Activated CD4-positive, alpha-beta memory T cell treated with anti-CD3 and anti-CD28 coated beads, Interleukin-2, amount 10 ng/mL, durations not matched to agents 7 days and 5 days (primary cell): Measurements from ENCODE around the gene PRL. TPM values are rescaled to one million over a fixed set of nuclear protein-coding genes. Genes with fewer than 3 reads are reported as not detected.

Experiments used
- CTCF ChIA-PET: fragments of 350-600 bp; sonication (Branson Sonifier 250); formaldehyde crosslinking; loops from one replicate; lab custom pipeline; 2021; ENCODE audit warnings: antibody characterized with exemption, inconsistent platforms; lab: Charles Lee
- POLR2A ChIA-PET: fragments of 350-600 bp; sonication (Branson Sonifier 250); formaldehyde crosslinking; loops from one replicate; lab custom pipeline; 2021; ENCODE audit warnings: antibody characterized with exemption; lab: Charles Lee
- DNase-seq: peaks from one replicate; pipeline ENCODE4 v3.0.0-alpha.2; 2020
- H3K27ac Mint-ChIP-seq: one replicate; pipeline ENCODE4 v1.8.0; 2021; ENCODE audit warnings: mild to moderate bottlenecking, mixed read lengths
- H3K27me3 Mint-ChIP-seq: one replicate; pipeline ENCODE4 v1.8.0; 2021; ENCODE audit warnings: mixed read lengths
- H3K36me3 Mint-ChIP-seq: one replicate; pipeline ENCODE4 v1.8.0; 2021; ENCODE audit warnings: low read depth, mixed read lengths
- H3K4me1 Mint-ChIP-seq: one replicate; pipeline ENCODE4 v1.8.0; 2021; ENCODE audit warnings: mixed read lengths
- H3K4me3 Mint-ChIP-seq: one replicate; pipeline ENCODE4 v1.8.0; 2021; ENCODE audit warnings: mild to moderate bottlenecking, mixed read lengths
- H3K9me3 Mint-ChIP-seq: one replicate; pipeline ENCODE4 v1.8.0; 2021; ENCODE audit warnings: mixed read lengths
- total RNA-seq, 2 experiments: library from RNA; stranded (reverse); gene quantifications; one replicate each; pipeline ENCODE4 v1.2.3, GENCODE V29; 2021

PRL gene
- total RNA-seq, 2 experiments from 2014 or later, result not detected

- Mint-ChIP-seq H3K4me1 (no peaks in the 10 kb centered on the region), H3K27ac (no peak overlapping the region), H3K27me3 (no peaks in the 10 kb centered on the region), H3K4me3 (no peak overlapping the region), H3K36me3 (no peaks in the 10 kb centered on the region), H3K9me3 (peaks cover 9% of the 10 kb centered on the region)
- CTCF ChIA-PET, result no interaction called here
- POLR2A ChIA-PET, result no interaction called here
- no peak for DNase-seq
These were observed 15.3 kb downstream of the PRL start for GRCh38 chr6:22281341-22282085.

- H3K36me3 Mint-ChIP-seq, result no peaks in the 10 kb centered on the region
- DNase-seq, result no peak
- no peaks in the 10 kb centered on the region for H3K27me3 Mint-ChIP-seq
- H3K4me1 Mint-ChIP-seq, result no peaks in the 10 kb centered on the region
- H3K9me3 Mint-ChIP-seq, result peaks cover 9% of the 10 kb centered on the region
- ChIA-PET POLR2A (no interaction called here), CTCF (no interaction called here)
- no peak overlapping the region for H3K4me3 Mint-ChIP-seq
- no peak overlapping the region for H3K27ac Mint-ChIP-seq
These were observed 17.4 kb downstream of the PRL start for GRCh38 chr6:22279427-22279826.

DNA sequence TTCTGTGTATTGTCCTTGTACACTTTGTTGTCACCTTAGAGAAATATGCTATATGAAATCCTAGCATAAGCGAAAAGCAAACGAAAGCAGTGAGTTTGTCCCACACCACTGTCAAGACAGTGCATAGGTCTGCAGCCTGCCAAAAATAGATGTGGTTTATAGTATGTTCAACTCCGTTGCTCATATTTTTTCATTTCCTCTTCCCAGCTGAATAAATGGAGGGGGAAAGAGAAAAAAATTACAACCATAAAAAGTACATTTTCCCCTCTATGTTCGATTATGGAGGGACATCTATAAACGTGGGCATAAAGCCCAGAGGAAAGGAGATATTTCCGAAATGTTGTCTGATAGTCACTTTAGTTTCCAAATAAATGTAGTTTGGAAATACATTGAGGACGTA lies 25.8 kb downstream of the PRL start:
- Mint-ChIP-seq H3K4me3 (no peak overlapping the region), H3K27me3 (no peaks in the 10 kb centered on the region), H3K9me3 (peaks cover 6% of the 10 kb centered on the region), H3K36me3 (no peaks in the 10 kb centered on the region), H3K27ac (no peak overlapping the region), H3K4me1 (no peaks in the 10 kb centered on the region)
- ChIA-PET CTCF (no interaction called here), POLR2A (no interaction called here)
- no peak for DNase-seq

DNA sequence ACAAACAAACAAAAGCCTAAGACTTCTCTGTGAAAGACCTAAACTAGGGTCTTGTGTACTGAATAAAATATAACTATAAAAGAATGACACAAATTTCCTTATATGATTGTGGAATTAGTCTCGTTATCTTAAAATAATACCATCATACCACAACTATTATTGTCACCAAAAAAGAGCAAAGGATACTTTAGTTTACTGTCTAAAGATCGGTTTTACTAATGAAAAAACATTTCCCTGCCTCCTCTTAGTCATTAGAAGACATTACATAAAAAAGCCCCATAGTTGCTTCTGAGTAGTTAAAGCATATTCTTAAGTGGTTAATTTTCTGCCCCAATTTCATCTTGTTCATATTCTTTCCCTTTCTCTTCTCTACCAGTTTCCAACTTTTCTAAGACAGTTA lies 33.1 kb downstream of the PRL start:
- H3K27me3 Mint-ChIP-seq, result no peaks in the 10 kb centered on the region
- ChIA-PET POLR2A (no interaction called here), CTCF (no interaction called here)
- no peaks in the 10 kb centered on the region for H3K4me1 Mint-ChIP-seq
- peaks cover 3% of the 10 kb centered on the region for H3K9me3 Mint-ChIP-seq
- no peak overlapping the region for H3K4me3 Mint-ChIP-seq
- no peaks in the 10 kb centered on the region for H3K36me3 Mint-ChIP-seq
- DNase-seq, result no peak
- no peak overlapping the region for H3K27ac Mint-ChIP-seq

- H3K27me3 Mint-ChIP-seq, result no peaks in the 10 kb centered on the region
- peaks cover 2% of the 10 kb centered on the region for H3K9me3 Mint-ChIP-seq
- H3K27ac Mint-ChIP-seq, result no peak overlapping the region
- DNase-seq, result no peak
- H3K36me3 Mint-ChIP-seq, result no peaks in the 10 kb centered on the region
- POLR2A ChIA-PET, result no interaction called here
- CTCF ChIA-PET, result no interaction called here
- H3K4me1 Mint-ChIP-seq, result no peaks in the 10 kb centered on the region
- no peak overlapping the region for H3K4me3 Mint-ChIP-seq
These were observed 42.0 kb downstream of the PRL start for GRCh38 chr6:22254886-22255285.

DNA sequence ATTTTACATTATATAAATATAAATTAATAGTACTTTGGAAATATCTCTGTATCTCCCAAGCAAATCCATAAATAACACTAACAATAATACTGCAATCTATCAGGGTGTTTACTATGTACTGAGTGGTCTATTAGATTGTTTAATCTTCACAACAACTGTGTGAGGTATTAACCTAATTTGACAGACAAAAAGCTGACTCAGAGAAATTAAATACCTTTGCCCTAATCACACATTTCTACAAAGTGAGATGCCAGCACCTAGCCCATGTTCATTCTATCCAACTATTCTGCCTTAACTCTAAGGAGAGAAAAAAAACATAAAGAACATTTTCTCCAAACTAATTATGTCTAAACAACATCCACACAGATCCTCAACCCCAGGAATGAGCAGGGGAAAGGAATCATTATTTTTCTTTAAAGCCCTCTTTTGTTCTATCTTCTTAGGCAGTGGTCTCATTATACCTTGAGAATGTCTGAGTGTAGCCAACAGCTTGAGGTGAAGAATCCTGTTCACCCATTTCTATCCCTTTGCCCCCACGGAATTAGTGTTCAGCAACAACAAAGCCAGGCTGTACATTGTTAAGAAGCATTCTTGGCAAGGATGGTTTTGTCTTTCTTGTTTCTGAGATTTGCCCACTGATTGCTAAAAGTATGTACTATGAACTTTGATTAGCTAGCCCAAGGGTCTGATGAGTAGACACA lies 42.7 kb downstream of the PRL start:
- POLR2A ChIA-PET, result no interaction called here
- no peaks in the 10 kb centered on the region for H3K27me3 Mint-ChIP-seq
- peaks cover 3% of the 10 kb centered on the region for H3K9me3 Mint-ChIP-seq
- CTCF ChIA-PET, result no interaction called here
- H3K27ac Mint-ChIP-seq, result no peak overlapping the region
- no peak for DNase-seq
- H3K36me3 Mint-ChIP-seq, result no peaks in the 10 kb centered on the region
- no peaks in the 10 kb centered on the region for H3K4me1 Mint-ChIP-seq
- H3K4me3 Mint-ChIP-seq, result no peak overlapping the region

DNA sequence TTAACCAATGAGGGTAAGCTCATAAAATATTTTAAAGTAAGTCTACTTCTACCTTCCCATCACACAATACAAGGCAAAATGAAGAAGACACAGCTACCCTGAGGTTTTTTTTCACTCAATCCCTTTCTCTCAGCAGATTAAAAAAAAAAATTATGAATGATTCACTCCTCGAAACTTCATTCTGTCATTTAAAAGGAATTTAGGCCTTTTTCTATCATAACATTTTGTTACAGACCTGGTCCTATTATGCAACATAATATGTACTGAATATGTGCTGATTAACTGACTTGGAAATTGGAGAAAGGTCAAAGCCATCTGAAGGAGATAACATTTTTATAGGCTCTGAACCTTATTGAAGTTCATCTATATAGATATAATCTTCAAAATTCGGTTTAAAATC lies 45.5 kb downstream of the PRL start:
- ChIA-PET POLR2A (no interaction called here), CTCF (no interaction called here)
- H3K9me3 Mint-ChIP-seq, result peaks cover 2% of the 10 kb centered on the region
- no peak overlapping the region for H3K27ac Mint-ChIP-seq
- H3K36me3 Mint-ChIP-seq, result no peaks in the 10 kb centered on the region
- no peaks in the 10 kb centered on the region for H3K4me1 Mint-ChIP-seq
- no peak overlapping the region for H3K4me3 Mint-ChIP-seq
- no peaks in the 10 kb centered on the region for H3K27me3 Mint-ChIP-seq
- DNase-seq, result no peak

GRCh38 chr6:22250486-22250885 lies 46.4 kb downstream of the PRL start:
- DNase-seq, result no peak
- ChIA-PET CTCF (no interaction called here), POLR2A (no interaction called here)
- H3K4me3 Mint-ChIP-seq, result no peak overlapping the region
- no peaks in the 10 kb centered on the region for H3K36me3 Mint-ChIP-seq
- no peaks in the 10 kb centered on the region for H3K27me3 Mint-ChIP-seq
- H3K27ac Mint-ChIP-seq, result no peak overlapping the region
- H3K4me1 Mint-ChIP-seq, result no peaks in the 10 kb centered on the region
- H3K9me3 Mint-ChIP-seq, result peaks cover 2% of the 10 kb centered on the region

- Mint-ChIP-seq H3K9me3 (peaks cover 4% of the 10 kb centered on the region), H3K36me3 (no peaks in the 10 kb centered on the region), H3K27me3 (no peaks in the 10 kb centered on the region), H3K27ac (no peak overlapping the region), H3K4me3 (no peak overlapping the region), H3K4me1 (no peaks in the 10 kb centered on the region)
- no peak for DNase-seq
- POLR2A ChIA-PET, result no interaction called here
- CTCF ChIA-PET, result no interaction called here
These were observed 47.0 kb downstream of the PRL start for GRCh38 chr6:22249711-22250350.

DNA sequence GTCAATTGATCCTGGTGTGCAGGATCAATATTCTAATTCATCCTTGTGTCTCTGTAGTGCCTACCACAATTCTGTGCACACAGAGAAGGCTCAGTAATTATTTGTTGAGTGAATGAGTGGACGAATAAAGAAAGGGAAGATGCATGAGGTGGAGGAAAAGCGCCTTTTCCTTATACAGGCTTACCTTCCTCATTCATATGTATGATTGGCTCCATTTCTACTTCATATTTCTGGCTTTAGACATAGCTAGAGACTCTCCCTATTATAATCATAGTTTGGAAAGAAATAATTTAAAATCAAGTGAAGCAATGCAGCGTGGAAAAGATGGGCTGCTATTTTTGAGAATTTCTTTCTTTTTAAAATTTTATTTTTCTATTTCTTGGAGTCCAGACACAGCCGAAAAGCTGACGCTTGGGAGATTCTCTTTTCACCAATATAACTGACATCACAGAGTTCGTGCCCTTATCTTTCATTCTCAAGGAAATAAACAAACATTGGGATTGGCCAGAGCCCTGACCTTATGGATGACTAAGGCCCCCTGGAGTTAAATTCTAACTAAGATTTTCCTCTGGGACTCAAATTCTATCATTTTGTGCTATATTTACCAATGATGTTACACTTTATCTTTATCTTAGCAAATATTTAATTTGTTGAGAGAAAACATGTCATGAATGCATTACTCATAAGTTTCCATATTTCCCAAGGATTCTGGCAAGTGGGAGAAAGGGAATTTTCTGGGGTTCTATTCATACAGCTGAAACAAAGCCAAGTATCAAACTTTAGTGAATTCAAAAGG lies 48.1 kb downstream of the PRL start:
- POLR2A ChIA-PET, result no interaction called here

DNA sequence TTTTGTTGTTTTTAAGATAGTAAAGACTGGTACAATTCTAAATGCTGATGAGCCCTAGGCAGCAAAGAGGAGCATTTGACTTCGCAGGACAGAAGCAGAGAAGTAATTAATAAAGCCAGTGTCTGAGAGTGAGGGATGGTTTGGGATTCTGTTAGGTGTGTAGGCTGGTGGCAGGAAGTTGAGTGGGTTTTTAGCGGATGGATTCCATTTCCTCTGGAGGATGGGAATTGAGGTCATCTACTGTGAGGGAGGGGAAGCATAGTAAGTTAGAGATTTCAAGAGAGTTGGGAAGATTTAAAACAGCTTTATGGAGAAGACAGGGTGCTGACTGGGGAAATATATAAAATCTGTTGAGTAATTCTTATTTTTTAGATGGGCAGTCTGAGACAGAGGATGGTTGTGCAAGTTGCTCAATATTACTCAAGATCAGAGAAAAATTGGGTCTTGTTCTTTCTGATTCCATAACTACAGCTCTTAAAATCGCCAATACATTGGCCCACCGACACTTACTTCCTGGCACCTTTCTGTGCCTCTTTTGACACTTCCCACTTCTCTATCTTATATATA lies 48.8 kb downstream of the PRL start:
- H3K4me1 Mint-ChIP-seq, result no peaks in the 10 kb centered on the region
- ChIA-PET CTCF (no interaction called here), POLR2A (no interaction called here)
- H3K27me3 Mint-ChIP-seq, result no peaks in the 10 kb centered on the region
- no peak overlapping the region for H3K4me3 Mint-ChIP-seq
- no peak overlapping the region for H3K27ac Mint-ChIP-seq
- H3K36me3 Mint-ChIP-seq, result no peaks in the 10 kb centered on the region
- H3K9me3 Mint-ChIP-seq, result peaks cover 4% of the 10 kb centered on the region
- no peak for DNase-seq

More for the DNA sequence above, 48.1 kb downstream of the PRL start:
- no peak for DNase-seq
- Mint-ChIP-seq H3K27ac (no peak overlapping the region), H3K4me3 (no peak overlapping the region), H3K27me3 (no peaks in the 10 kb centered on the region), H3K4me1 (no peaks in the 10 kb centered on the region), H3K36me3 (no peaks in the 10 kb centered on the region), H3K9me3 (peaks cover 4% of the 10 kb centered on the region)
- CTCF ChIA-PET, result no interaction called here

DNA sequence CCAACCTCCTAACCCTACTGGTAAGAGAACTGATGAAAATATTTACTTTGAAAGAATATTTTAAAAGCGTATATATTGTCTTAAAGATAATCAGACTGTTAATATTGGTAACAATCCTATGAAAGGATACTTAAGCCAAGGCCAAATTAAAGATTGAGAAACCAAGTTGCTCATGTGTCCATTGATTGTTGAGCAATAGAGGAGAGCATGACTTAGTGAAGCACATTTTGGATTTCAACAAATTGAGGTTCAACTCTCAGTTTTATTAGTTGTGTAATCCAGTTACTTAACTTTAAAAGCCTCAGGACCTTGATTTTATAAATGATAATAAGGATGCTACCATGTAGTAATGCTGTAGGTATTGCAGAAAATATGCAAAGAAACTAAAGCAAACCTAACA lies 56.8 kb downstream of the PRL start:
- no peak overlapping the region for H3K27ac Mint-ChIP-seq
- H3K36me3 Mint-ChIP-seq, result no peaks in the 10 kb centered on the region
- no peak overlapping the region for H3K4me3 Mint-ChIP-seq
- H3K4me1 Mint-ChIP-seq, result no peaks in the 10 kb centered on the region
- H3K9me3 Mint-ChIP-seq, result peaks cover 15% of the 10 kb centered on the region
- ChIA-PET POLR2A (no interaction called here), CTCF (no interaction called here)
- DNase-seq, result no peak
- H3K27me3 Mint-ChIP-seq, result no peaks in the 10 kb centered on the region
